Hepatocyte (in vitro differentiated cells): Measurements from ENCODE around the gene CEBPZOS. TPM values are rescaled to one million over a fixed set of nuclear protein-coding genes. Genes with fewer than 3 reads are reported as not detected.
A peak's percentile ranks its signal among the peaks of the same experiment; 100 is the strongest.

Source experiments
- DNase-seq: peaks from one replicate; pipeline ENCODE4 v3.0.0-alpha.2; 2016; ENCODE audit warnings: low spot score
- H2AFZ ChIP-seq: fragments of 200-600 bp; sonication (generic); 2 replicates; pipeline ENCODE4 v1.6.0; 2016; ENCODE audit warnings: antibody characterized with exemption, mild to moderate bottlenecking
- H3K27ac ChIP-seq: fragments of 200-600 bp; sonication (generic); 2 replicates; pipeline ENCODE4 v1.5.1; 2016; ENCODE audit warnings: mild to moderate bottlenecking
- H3K27me3 ChIP-seq: fragments of 200-600 bp; sonication (generic); 2 replicates; pipeline ENCODE4 v1.6.1; 2016
- H3K36me3 ChIP-seq: fragments of 200-600 bp; sonication (generic); replicated peaks from 2 replicates; pipeline ENCODE4 v1.5.1; 2016; ENCODE audit warnings: low read depth; ENCODE audit not compliant: insufficient read depth
- H3K4me1 ChIP-seq: fragments of 200-600 bp; sonication (generic); 2 replicates; pipeline ENCODE4 v1.5.1; 2016; ENCODE audit warnings: mild to moderate bottlenecking, moderate library complexity; ENCODE audit not compliant: insufficient read depth
- H3K4me2 ChIP-seq: fragments of 200-600 bp; sonication (generic); 2 replicates; pipeline ENCODE4 v1.6.0; 2016
- H3K4me3 ChIP-seq: fragments of 200-600 bp; sonication (generic); 2 replicates; pipeline ENCODE4 v1.5.1; 2016; ENCODE audit warnings: mild to moderate bottlenecking
- H3K79me2 ChIP-seq: fragments of 200-600 bp; sonication (generic); 2 replicates; pipeline ENCODE4 v1.6.0; 2017; ENCODE audit warnings: mild to moderate bottlenecking
- H3K9me2 ChIP-seq: fragments of 200-600 bp; sonication (generic); replicated peaks from 2 replicates; pipeline ENCODE4 v1.6.0; 2017; ENCODE audit warnings: mild to moderate bottlenecking; ENCODE audit not compliant: insufficient read depth
- H3K9me3 ChIP-seq: fragments of 200-600 bp; sonication (generic); 2 replicates; pipeline ENCODE4 v1.5.1; 2016; ENCODE audit warnings: low read depth, mild to moderate bottlenecking
- H4K20me1 ChIP-seq: fragments of 200-600 bp; sonication (generic); 2 replicates; pipeline ENCODE4 v1.6.0; 2016; ENCODE audit warnings: mild to moderate bottlenecking; ENCODE audit not compliant: insufficient read depth, poor library complexity, severe bottlenecking
- CTCF ChIP-seq: fragments of 200-600 bp; sonication (generic); IDR thresholded peaks from 2 replicates; pipeline ENCODE4 v1.5.1; 2016; ENCODE audit warnings: antibody characterized with exemption, mild to moderate bottlenecking; ENCODE audit not compliant: poor library complexity
- EZH2 ChIP-seq: fragments of 200-600 bp; sonication (generic); IDR thresholded peaks from 2 replicates; pipeline ENCODE4 v1.6.1; 2016; ENCODE audit warnings: antibody characterized with exemption, mild to moderate bottlenecking, borderline replicate concordance
- EZH2phosphoT487 ChIP-seq: fragments of 200-600 bp; sonication (generic); IDR thresholded peaks from one replicate; pipeline ENCODE4 v1.6.1; 2018; ENCODE audit warnings: antibody characterized with exemption, mild to moderate bottlenecking, low read depth, moderate library complexity; ENCODE audit not compliant: unreplicated experiment, severe bottlenecking
- WGBS: methylation state at CpG from one replicate; pipeline ENCODE4 v1.1.6; 2016; ENCODE audit warnings: low lambda C conversion rate; ENCODE audit errors: missing lambda C conversion rate; 5-methylcytosine and 5-hydroxymethylcytosine counted together
- polyA plus RNA-seq: library from polyadenylated mRNA; unstranded; fragments of >200 nt; fragmentation: Nextera tagmentation; extraction: Ambion mirVana; gene quantifications from 2 replicates; pipeline ENCODE4 v1.2.1, GENCODE V29; 2016
- total RNA-seq: library from RNA; depleted of rRNA; stranded (reverse); fragments of >200 nt; gene quantifications from 2 replicates; pipeline ENCODE4 v1.2.3, GENCODE V29; 2014

The CEBPZOS gene
- total and polyA plus RNA-seq, 2 experiments from 2014 or later, result 11.0 to 13.7 TPM

- H3K4me3 ChIP-seq, result peak overlapping the region; percentile 94
- TF ChIP-seq CTCF, result no peak
- TF ChIP-seq EZH2phosphoT487, result no peak
- TF ChIP-seq EZH2, result no peak
- DNase-seq, result peak; percentile 28
- peaks cover 78% of the 10 kb centered on the region for H3K79me2 ChIP-seq
- no peaks in the 10 kb centered on the region for H3K27me3 ChIP-seq
- 14% methylated on average over 18 of the region's 18 CpGs for WGBS
- H2AFZ ChIP-seq, result peak overlapping the region; percentile 89
- no peaks in the 10 kb centered on the region for H3K36me3 ChIP-seq
- peaks cover 7% of the 10 kb centered on the region for H4K20me1 ChIP-seq
- peak overlapping the region; percentile 96 for H3K27ac ChIP-seq
- H3K9me3 ChIP-seq, result no peaks in the 10 kb centered on the region
- peaks cover 20% of the 10 kb centered on the region for H3K4me1 ChIP-seq
- H3K4me2 ChIP-seq, result peak overlapping the region; percentile 89
- no peaks in the 10 kb centered on the region for H3K9me2 ChIP-seq
Measured at GRCh38 chr2:37232131-37232933, 36.0 kb downstream of the CEBPZOS start.

GRCh38 chr2:37243435-37243834 is 47.1 kb downstream of the CEBPZOS start:
- no peaks in the 10 kb centered on the region for H3K36me3 ChIP-seq
- no peaks in the 10 kb centered on the region for H3K4me1 ChIP-seq
- no peak overlapping the region for H3K27ac ChIP-seq
- no peaks in the 10 kb centered on the region for H3K9me3 ChIP-seq
- TF ChIP-seq EZH2 (no peak), EZH2phosphoT487 (no peak), CTCF (no peak)
- no peaks in the 10 kb centered on the region for H3K27me3 ChIP-seq
- no peak overlapping the region for H3K4me2 ChIP-seq
- H4K20me1 ChIP-seq, result no peaks in the 10 kb centered on the region
- H2AFZ ChIP-seq, result no peak overlapping the region
- H3K9me2 ChIP-seq, result no peaks in the 10 kb centered on the region
- DNase-seq, result no peak
- WGBS, result 94% methylated on average over 4 of the region's 4 CpGs
- H3K79me2 ChIP-seq, result no peaks in the 10 kb centered on the region
- H3K4me3 ChIP-seq, result no peak overlapping the region

GRCh38 chr2:37244017-37244416 is 47.7 kb downstream of the CEBPZOS start:
- DNase-seq, result no peak
- 80% methylated on average over 4 of the region's 4 CpGs for WGBS
- Histone ChIP-seq H3K79me2 (no peaks in the 10 kb centered on the region), H3K4me3 (no peak overlapping the region), H2AFZ (no peak overlapping the region), H3K36me3 (no peaks in the 10 kb centered on the region), H3K9me2 (no peaks in the 10 kb centered on the region), H3K27me3 (no peaks in the 10 kb centered on the region), H3K27ac (no peak overlapping the region), H3K4me2 (no peak overlapping the region), H3K9me3 (no peaks in the 10 kb centered on the region), H3K4me1 (no peaks in the 10 kb centered on the region), H4K20me1 (no peaks in the 10 kb centered on the region)
- TF ChIP-seq EZH2 (no peak), EZH2phosphoT487 (no peak), CTCF (no peak)
